HG02610 (cell line): ENCODE data around the gene GOLGA8G.
"Not testable (repeated sequence)": the region's sequence is repeated elsewhere in the genome, so short reads cannot be mapped to it uniquely, and the experiment has no call there.

Experiments
- ATAC-seq: cut with Tn5 transposase; IDR thresholded peaks from one replicate; pipeline ENCODE4 v1.9.1; 2021; ENCODE audit warnings: mild to moderate bottlenecking, moderate library complexity; ENCODE audit not compliant: unreplicated experiment

GOLGA8G gene

GRCh38 chr15:28532954-28533353 lies at the start of gene GOLGA8G:
GOLGA8G (minus strand) TSS chr15:28532971; CDS start chr15:28532909, 62 bp downstream.
- ATAC-seq = not testable (repeated sequence)

DNA sequence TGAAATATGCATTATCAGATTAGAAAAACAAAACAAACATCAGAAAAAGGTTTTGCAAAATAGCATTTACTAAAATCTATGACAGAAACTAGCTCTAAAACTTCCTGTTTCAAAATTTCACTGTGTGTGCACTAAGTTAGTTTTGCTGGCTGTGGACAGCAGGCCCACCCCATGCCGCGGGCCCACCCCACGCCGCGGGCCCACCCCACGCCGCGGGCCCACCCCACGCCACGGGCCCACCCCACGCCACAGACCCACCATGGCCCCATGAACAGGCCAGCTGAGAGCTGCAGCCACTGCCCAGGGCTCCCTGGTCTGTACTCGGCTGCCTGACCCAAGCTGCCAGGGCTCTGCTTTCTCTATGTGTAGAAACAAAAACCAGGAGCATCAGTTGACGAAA lies 40.6 kb upstream of the GOLGA8G start:
- ATAC-seq = not testable (repeated sequence)

DNA sequence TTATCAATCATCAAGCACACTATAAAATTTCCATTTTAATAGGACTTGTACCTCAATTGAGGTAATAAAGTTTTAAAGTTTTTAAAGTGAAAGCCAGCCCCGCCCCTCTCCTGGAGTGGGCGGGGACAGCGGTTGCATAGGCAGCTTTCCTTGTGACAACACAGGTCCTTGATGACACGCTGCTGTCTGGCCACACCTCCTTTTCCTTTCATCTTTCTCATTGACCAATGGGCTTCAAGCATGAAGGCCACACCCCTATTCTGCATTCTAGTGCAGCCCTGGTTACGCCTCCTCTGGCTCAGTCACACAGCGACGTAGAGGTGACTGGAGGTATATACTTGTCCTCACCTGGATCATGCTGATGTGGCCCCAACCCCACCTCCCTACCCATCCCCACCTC lies 20.5 kb upstream of the GOLGA8G start, which contains the start of gene GOLGA6L25:
Gene GOLGA6L25, plus strand, starts transcription at position 301 of the 400 bp plus-strand sequence. Its CDS starts 61 bp downstream, at position 362.
- ATAC-seq = not testable (repeated sequence)

DNA sequence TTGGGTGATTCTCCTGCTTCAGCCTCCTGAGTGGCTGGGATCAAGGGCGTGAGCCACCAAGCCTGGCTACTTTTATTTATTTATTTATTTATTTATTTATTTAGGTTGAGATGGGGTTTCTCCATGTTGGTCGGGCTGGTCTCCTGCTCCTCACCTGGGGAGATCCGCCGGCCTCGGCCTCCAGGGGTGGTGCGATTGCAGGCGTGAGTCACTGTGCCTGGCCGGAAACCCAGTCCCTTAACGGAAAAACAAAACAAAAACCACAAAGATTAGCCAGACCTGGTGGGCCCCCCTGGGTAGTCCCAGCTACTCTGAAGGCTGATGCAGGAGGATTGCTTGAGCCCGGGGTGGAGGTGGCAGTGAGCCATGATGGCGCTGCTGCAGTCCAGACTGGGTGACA lies 17.6 kb downstream of the GOLGA8G start:
- not testable (repeated sequence) for ATAC-seq

GRCh38 chr15:28514128-28514527 lies 18.6 kb downstream of the GOLGA8G start:
- ATAC-seq = not testable (repeated sequence)

GRCh38 chr15:28508217-28508889 lies 24.4 kb downstream of the GOLGA8G start:
- not testable (repeated sequence) for ATAC-seq

DNA sequence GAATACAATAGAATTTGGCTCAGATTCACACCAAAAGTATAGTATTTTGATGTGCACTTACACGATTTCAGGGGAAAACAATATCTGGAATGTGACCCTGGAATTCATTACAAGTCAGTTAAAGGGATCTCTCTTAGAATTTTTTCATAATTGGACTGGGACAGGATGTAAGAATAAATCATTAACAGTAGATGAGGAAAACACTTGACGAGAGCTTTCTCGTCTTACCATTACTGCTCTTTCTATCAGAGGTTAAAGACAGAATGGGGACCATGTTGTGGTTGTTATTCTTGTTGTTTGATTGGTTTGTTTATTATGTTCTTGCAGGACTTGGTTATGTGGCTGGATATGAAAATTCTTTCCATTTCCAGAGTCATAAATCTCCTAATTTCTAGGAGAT lies 51.4 kb downstream of the GOLGA8G start:
- ATAC-seq = not testable (repeated sequence)
